ENCODE results near the gene ZNF22.

The ZNF22 gene

DNA sequence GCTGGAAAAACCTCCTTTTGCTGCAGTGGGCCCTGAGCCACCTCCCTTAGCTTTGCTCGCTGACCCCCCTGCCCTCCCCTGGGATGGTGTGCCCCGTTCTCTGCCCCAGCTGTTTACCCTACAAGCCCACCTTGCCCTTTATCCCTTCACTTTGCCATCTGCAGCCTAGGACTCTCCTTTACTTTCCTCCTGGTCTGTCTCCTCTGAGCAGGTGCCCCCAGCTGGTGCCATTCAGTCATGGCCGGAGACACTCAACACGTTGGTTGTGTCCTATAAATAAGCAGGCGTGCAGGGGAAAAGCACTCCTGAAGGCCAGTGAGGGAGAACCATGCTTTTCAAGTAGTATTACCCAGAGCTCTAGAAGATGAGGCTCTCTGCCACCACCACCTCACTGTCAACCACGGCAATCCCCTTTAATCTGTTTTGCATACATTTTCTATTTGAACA, 35.0 kb upstream of the ZNF22 start:
- no peak for DNase-seq

- DNase-seq = no peak
These were observed 34.5 kb upstream of the ZNF22 start for GRCh38 chr10:44966129-44966815.

DNA sequence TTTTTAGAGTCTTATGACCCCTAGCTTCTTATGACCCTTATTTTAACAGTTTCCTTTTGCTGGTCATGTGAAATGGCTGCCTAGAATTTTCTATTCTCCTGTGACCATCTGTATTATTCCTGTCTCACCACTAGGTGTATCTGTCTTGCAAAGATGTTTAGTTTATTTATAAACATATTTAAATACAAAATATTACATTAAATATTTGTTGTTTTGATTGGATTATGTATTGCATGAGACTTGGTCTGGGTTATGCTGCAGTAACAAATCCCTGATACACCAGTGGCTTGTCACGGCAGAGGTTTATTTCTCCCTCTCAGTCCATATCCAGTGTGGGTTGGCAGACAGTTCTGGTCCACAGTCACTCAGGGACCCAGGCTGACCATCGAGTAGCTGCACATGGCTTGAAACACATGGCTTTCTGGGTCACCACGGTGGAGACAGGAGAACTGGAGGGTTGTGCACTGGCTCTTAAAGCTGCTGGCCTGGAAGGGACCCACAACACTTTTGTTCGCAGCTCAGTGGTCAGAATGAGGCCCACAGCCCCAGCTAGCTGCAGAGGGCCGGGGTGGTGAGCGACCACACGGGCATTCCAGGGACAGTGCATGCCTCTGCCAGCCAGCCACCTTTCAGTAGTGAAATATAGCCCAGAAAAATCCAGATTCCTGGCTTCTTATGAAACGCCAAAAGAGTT, 33.8 kb upstream of the ZNF22 start:
- no peak for DNase-seq

DNA sequence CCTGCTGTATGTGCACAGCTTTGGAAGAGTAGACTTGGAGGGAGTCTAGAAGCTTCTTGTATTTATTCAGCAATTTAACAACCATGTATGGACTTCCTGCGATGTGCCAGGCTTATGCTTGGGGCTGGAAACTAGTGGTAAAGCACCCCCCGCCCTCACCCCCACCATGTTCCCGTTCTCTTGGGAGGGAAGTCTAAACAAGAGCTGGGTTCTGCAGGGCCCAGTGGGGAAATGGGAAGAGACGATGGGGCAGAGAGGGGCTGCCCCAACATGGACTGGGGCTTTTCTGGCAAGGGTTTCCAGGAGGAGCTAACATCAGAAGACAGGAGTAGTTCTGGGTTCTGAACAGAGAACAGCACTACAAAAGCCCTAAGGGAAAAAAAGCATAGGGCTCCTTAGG, 33.1 kb upstream of the ZNF22 start:
- no peak for DNase-seq

GRCh38 chr10:44968091-44968490, 32.6 kb upstream of the ZNF22 start:
- DNase-seq = peak; percentile 19

- DNase-seq = peak; percentile 50
These were observed 32.0 kb upstream of the ZNF22 start for GRCh38 chr10:44968500-44969400.

DNA sequence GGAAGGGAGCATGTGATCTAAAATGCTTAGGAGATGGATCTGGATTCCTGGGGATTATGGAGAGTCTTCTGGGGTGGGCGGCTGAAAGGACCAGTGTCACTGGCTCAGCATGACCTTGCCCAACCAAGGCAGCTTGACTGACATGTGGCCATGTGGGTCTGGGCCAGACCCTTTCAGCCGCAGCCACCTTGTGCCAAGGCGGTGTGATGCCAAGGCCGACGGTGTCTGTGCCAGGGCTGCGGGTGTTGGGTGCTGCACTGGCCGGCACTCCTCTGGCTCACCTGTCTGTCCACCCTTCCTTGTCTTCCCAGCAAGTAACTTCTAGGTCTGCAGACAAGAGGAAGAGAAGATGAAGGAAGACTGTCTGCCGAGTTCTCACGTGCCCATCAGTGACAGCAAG, 30.9 kb upstream of the ZNF22 start:
- no peak for DNase-seq

DNA sequence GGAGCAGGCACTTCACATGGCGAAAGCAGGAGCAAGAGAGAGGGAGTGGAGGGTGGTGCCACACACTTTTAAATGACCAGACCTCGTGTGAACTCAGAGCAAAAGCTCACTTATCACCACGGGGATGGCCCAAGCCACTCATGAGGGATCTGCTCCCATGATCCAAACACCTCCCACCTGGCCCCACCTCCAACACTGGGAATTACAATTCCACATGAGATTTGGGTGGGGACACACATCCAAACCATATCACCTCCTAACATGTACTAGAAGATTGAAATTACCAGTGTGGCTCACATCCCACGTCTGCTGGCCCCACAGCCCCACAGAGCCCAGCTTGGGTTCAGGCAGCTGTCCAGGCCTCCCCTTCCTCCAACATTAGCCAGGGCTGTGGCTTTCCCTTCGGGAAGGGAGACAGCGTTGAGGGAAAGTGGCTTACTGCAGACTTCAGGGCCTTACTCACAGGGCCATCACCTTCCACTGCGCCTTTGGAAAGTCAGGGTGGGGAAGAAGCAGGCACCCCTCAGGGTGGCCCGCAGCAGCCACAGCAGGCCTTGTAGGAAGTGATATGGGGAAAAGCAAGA, 29.8 kb upstream of the ZNF22 start:
- no peak for DNase-seq

- DNase-seq = no peak
These were observed 29.3 kb upstream of the ZNF22 start for GRCh38 chr10:44971434-44971833.

GRCh38 chr10:44971935-44972757, 28.6 kb upstream of the ZNF22 start:
- no peak for DNase-seq

DNA sequence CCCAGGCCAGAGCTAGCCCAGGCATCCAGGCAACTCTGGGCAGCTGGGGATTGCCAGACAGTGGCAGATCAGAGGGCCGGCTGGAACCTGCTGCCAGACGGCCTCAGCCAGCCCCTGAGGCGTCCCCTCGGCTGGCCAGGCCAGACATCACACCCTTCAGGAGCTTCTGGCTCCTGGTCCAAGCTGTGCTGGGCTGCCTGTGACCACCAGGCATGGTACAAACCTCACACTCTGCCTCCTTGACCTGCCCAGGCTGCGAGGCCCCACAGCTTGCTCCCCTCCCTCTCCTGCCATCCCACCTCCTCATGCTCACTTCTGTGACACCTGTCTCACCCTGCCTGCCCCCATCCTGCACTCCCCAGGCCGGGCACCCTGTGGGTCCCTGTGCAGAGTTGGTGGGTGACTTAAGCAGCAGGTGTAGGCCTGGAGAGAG, 27.8 kb upstream of the ZNF22 start:
- no peak for DNase-seq

DNA sequence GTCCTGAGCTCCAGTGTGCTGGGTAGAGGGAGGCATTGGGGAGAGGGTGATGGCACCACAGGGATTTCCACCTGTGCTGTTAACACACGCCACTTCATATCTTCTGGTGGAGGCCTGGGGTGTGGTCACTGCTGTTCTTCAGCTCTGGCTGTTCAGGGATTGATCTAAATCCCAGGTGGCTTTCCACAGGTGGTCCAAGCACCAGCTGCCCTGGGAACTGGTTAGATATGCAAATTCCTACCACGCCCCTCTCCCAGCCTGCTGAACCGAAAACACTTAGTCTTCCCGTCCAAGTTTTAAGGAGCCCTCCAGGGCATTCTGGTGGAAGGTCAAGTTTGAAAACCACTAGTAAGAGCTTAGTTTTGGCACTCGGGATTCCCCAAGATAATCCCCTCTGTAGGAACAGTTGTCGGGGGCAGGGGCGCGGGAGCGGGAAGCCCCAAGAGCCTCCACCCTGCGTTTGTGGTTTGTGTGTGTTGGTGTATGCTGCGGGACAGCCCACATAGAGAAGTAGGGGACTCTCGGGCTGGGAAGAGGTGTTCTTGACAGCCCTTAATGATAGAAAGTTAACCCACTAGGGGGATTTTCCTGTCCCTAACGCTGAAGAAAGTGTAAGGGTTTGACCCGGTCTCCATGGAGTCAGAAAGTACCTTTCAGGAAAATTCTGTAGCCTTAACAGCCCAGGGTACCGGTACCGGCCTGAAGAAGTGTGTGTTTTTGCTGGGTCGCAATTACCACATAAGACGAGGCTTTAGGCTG, 27.2 kb upstream of the ZNF22 start:
- DNase-seq = no peak

- no peak for DNase-seq
These were observed 26.6 kb upstream of the ZNF22 start for GRCh38 chr10:44974082-44974627.

DNA sequence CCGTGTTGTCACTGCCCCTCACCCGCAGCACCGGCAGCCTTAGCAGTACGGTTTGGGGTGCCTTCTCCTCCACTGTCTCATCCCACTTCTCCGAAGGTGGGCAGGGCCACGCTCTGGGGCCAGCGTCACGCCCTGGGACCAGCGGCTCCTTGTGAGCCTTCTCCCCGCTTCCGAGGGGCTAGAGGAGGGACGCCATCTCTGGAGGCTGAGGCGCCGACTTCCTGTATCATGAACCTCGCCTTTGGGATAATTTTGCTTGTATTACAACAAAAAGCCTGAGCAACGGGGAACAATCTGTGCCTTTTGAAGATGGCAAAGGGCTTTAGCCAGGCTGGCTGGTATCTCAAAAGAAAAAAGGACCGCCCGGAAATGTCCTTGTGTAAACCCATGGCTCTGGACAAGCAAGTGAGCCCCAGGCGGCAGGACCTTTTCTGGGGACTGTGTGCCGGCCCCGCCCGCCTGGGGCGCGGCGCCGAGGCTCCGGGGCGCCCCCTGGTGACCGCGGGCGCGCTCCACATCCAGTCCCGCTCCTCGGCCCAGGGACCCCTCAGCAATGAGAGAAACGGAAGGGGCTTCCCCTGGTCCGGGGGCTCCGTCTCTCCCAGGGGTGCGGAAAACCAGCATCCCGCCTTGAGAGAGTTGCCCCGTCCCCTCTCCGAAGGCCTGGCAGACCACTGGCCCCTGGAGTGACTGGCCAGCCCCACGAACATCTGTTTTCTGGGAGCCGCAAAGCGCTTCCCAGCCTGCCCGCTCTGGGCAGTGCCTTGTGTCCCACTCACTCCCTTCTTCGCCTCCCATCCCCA, 25.9 kb upstream of the ZNF22 start:
- peak; percentile 67 for DNase-seq

DNA sequence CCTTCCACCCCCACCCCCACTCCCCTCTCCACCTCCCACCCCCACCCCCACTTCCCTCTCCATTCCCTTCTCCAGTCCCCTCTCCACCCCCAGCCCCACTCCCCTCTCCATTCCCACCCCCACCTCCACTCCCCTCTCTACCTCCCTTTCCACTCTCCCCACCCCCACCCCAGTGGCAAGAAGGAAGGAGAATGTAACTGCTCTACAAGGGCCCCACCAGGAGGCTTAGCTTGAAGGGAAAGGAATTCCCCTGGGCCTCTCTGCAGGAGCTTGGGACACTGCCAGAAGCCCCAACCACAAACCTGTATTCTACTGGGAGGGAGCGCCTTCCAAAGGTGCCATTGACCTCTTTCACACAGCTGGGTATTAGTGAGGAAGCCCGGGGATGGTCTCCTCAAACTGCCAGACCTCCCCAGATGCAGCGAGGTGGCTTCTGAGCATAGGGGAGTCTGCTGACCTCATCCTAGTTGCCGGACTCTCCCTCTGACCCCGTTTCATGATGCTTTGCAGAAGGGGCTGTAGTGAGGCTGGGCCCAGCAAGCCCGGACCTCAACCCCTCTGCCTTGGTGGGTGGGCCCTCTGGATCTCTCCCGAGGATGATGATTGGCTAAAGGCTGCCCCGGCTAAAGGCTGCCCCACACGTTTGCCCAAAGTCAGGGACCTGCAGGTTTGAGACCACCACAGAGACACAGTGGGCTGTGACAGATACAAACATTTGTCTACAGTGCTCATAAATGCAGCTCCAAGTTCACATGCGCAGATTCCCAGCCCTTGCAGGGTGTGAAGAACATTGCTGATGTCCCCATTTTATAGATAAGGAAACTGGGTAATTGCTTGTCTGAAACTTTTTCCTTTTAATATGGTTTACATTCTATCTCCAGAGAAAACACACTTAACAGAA, 25.0 kb upstream of the ZNF22 start:
- DNase-seq = no peak

GRCh38 chr10:44976352-44977198, 24.1 kb upstream of the ZNF22 start:
- DNase-seq = no peak

- DNase-seq = no peak
These were observed 23.2 kb upstream of the ZNF22 start for GRCh38 chr10:44977287-44978212.

Measured in CD4-positive, alpha-beta T cell treated with Interleukin-17A for 1 hour (primary cell).